ENCODE results near the gene LYPD5.

- TF ChIP-seq POLR2A (IDR thresholded peaks at IDR 0.05) (no peak), CTCF (IDR thresholded peaks at IDR 0.05) (no peak), POLR2AphosphoS5 (IDR thresholded peaks at IDR 0.05) (no peak), EP300 (IDR thresholded peaks at IDR 0.05) (no peak)
These were observed 10.0 kb upstream of the LYPD5 start for GRCh38 chr19:43812259-43812658.
